HepG2 (cell line): ENCODE results near the gene USP5. TPM values are rescaled to one million over a fixed set of nuclear protein-coding genes. Genes with fewer than 3 reads are reported as not detected.
A peak's percentile ranks its signal among the peaks of the same experiment; 100 is the strongest.

Source experiments
- ASH2L ChIP-seq: fragments of 300-600, 200-600 bp; sonication (generic); IDR thresholded peaks from 2 replicates; pipeline ENCODE4 v1.7.0; 2017; ENCODE audit warnings: low read depth, mild to moderate bottlenecking, moderate library complexity, mixed read lengths, low read length; ENCODE audit not compliant: insufficient read length
- FOXK1 ChIP-seq: sonication (generic); formaldehyde crosslinking; IDR thresholded peaks from 2 replicates; pipeline ENCODE4 v1.4.0; 2020; ENCODE audit warnings: low read depth, missing genetic modification reagents, borderline replicate concordance
- GATAD2A ChIP-seq: IDR thresholded peaks from 2 replicates; pipeline ENCODE4 v1.6.1; 2016
- HNF4A ChIP-seq: sonication (generic); formaldehyde crosslinking; IDR thresholded peaks from 2 replicates; pipeline ENCODE4 v1.4.0; 2020; ENCODE audit warnings: missing genetic modification reagents
- KLF15 ChIP-seq: sonication (generic); formaldehyde crosslinking; IDR thresholded peaks from 2 replicates; pipeline ENCODE4 v1.8.1; 2023; ENCODE audit warnings: borderline replicate concordance, mild to moderate bottlenecking, inconsistent platforms, missing genetic modification reagents, mixed read lengths
- MED13 ChIP-seq: sonication (generic); formaldehyde crosslinking; IDR thresholded peaks from 2 replicates; pipeline ENCODE4 v1.5.0; 2020; ENCODE audit warnings: missing genetic modification reagents
- SNAI1 ChIP-seq: sonication (generic); formaldehyde crosslinking; IDR thresholded peaks from 2 replicates; pipeline ENCODE4 v1.5.0; 2020; ENCODE audit warnings: mild to moderate bottlenecking, missing genetic modification reagents, borderline replicate concordance
- SRF ChIP-seq: IDR thresholded peaks from 2 replicates; pipeline ENCODE4 v1.6.1; 2011; ENCODE audit warnings: mild to moderate bottlenecking, low read depth, low read length, moderate library complexity
- TAF1 ChIP-seq: sonication (generic); formaldehyde crosslinking; IDR thresholded peaks from 2 replicates; pipeline ENCODE4 v1.4.0; 2020; ENCODE audit warnings: missing genetic modification reagents
- ZNF180 ChIP-seq: sonication (generic); formaldehyde crosslinking; IDR thresholded peaks from 2 replicates; pipeline ENCODE4 v1.4.0; 2020; ENCODE audit warnings: low read depth, missing genetic modification reagents, borderline replicate concordance
- ZNF337 ChIP-seq: sonication (generic); formaldehyde crosslinking; IDR thresholded peaks from 2 replicates; pipeline ENCODE4 v1.5.1; 2020; ENCODE audit warnings: missing genetic modification reagents, low read depth, mild to moderate bottlenecking, borderline replicate concordance
- ZNF547 ChIP-seq: sonication (generic); formaldehyde crosslinking; IDR thresholded peaks from 2 replicates; pipeline ENCODE4 v1.5.1; 2020; ENCODE audit warnings: mild to moderate bottlenecking, missing genetic modification reagents
- ZNF678 ChIP-seq: sonication (generic); formaldehyde crosslinking; IDR thresholded peaks from 2 replicates; pipeline ENCODE4 v1.4.0; 2020; ENCODE audit warnings: mild to moderate bottlenecking, missing genetic modification reagents
- ZNF790 ChIP-seq: sonication (generic); formaldehyde crosslinking; IDR thresholded peaks from 2 replicates; pipeline ENCODE4 v1.8.0; 2022; ENCODE audit warnings: missing genetic modification reagents, mild to moderate bottlenecking, borderline replicate concordance
- polyA plus RNA-seq, 8 experiments: library from polyadenylated mRNA; depleted of rRNA in 3 of 8; stranded (reverse) in 7 of 8; unstranded in 1 of 8; fragments of >200 nt; fragmentation: Illumina TruSeq in 4 of 8; extraction: Trizol in 4 of 8; gene quantifications; 2 replicates each; pipeline versions ENCODE4 v1.2.1 to v1.2.3, GENCODE V29; 2011 to 2016; ENCODE audit warnings: low read depth in 4 of 8, missing spikeins in 1 of 8, mixed read lengths in 1 of 8; ENCODE audit not compliant: insufficient read depth in 1 of 8
- total RNA-seq, 5 experiments: library from RNA; depleted of rRNA; stranded (reverse); fragments of >200 nt; fragmentation: Illumina TruSeq; extraction: Trizol; gene quantifications; 2 replicates each; pipeline ENCODE4 v1.2.3, GENCODE V29; 2016; ENCODE audit warnings: low read depth in 1 of 5
- TF ChIP-seq, protein P1 (sequence below): sonication (generic); formaldehyde crosslinking; IDR thresholded peaks from 2 replicates; pipeline ENCODE4 v1.4.0; 2020; ENCODE audit warnings: missing genetic modification reagents
- TF ChIP-seq, protein P2 (sequence below): sonication (generic); formaldehyde crosslinking; IDR thresholded peaks from 2 replicates; pipeline ENCODE4 v1.4.0; 2020; ENCODE audit warnings: missing genetic modification reagents
- TF ChIP-seq, protein P3 (sequence below): sonication (generic); formaldehyde crosslinking; IDR thresholded peaks from 2 replicates; pipeline ENCODE4 v1.4.0; 2020; ENCODE audit warnings: missing genetic modification reagents
- TF ChIP-seq, protein P4 (sequence below): sonication (generic); formaldehyde crosslinking; IDR thresholded peaks from 2 replicates; pipeline ENCODE4 v1.9.0; 2021; ENCODE audit warnings: missing genetic modification reagents, mild to moderate bottlenecking, borderline replicate concordance

Gene USP5
- total and polyA plus RNA-seq, 2 of the 13 experiments (the other 11 are each of a cell fraction or from before 2014, with no cell fraction given): 39.6 to 56.0 TPM

GRCh38 chr12:6904280-6905276 is 52.6 kb downstream of the USP5 start, which contains the start of gene LRRC23 (continued):
- TF ChIP-seq GATAD2A: no peak
- TF ChIP-seq ZNF678 (CRISPR knock-in tag): no peak
- no peak for TF ChIP-seq KLF15
- no peak for TF ChIP-seq SRF
- TF ChIP-seq, protein P1, sequence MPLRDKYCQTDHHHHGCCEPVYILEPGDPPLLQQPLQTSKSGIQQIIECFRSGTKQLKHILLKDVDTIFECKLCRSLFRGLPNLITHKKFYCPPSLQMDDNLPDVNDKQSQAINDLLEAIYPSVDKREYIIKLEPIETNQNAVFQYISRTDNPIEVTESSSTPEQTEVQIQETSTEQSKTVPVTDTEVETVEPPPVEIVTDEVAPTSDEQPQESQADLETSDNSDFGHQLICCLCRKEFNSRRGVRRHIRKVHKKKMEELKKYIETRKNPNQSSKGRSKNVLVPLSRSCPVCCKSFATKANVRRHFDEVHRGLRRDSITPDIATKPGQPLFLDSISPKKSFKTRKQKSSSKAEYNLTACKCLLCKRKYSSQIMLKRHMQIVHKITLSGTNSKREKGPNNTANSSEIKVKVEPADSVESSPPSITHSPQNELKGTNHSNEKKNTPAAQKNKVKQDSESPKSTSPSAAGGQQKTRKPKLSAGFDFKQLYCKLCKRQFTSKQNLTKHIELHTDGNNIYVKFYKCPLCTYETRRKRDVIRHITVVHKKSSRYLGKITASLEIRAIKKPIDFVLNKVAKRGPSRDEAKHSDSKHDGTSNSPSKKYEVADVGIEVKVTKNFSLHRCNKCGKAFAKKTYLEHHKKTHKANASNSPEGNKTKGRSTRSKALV (CRISPR knock-in tag): no peak
- TF ChIP-seq ZNF180 (CRISPR knock-in tag): no peak
- TF ChIP-seq ZNF337 (CRISPR knock-in tag): no peak
- TF ChIP-seq, protein P2, sequence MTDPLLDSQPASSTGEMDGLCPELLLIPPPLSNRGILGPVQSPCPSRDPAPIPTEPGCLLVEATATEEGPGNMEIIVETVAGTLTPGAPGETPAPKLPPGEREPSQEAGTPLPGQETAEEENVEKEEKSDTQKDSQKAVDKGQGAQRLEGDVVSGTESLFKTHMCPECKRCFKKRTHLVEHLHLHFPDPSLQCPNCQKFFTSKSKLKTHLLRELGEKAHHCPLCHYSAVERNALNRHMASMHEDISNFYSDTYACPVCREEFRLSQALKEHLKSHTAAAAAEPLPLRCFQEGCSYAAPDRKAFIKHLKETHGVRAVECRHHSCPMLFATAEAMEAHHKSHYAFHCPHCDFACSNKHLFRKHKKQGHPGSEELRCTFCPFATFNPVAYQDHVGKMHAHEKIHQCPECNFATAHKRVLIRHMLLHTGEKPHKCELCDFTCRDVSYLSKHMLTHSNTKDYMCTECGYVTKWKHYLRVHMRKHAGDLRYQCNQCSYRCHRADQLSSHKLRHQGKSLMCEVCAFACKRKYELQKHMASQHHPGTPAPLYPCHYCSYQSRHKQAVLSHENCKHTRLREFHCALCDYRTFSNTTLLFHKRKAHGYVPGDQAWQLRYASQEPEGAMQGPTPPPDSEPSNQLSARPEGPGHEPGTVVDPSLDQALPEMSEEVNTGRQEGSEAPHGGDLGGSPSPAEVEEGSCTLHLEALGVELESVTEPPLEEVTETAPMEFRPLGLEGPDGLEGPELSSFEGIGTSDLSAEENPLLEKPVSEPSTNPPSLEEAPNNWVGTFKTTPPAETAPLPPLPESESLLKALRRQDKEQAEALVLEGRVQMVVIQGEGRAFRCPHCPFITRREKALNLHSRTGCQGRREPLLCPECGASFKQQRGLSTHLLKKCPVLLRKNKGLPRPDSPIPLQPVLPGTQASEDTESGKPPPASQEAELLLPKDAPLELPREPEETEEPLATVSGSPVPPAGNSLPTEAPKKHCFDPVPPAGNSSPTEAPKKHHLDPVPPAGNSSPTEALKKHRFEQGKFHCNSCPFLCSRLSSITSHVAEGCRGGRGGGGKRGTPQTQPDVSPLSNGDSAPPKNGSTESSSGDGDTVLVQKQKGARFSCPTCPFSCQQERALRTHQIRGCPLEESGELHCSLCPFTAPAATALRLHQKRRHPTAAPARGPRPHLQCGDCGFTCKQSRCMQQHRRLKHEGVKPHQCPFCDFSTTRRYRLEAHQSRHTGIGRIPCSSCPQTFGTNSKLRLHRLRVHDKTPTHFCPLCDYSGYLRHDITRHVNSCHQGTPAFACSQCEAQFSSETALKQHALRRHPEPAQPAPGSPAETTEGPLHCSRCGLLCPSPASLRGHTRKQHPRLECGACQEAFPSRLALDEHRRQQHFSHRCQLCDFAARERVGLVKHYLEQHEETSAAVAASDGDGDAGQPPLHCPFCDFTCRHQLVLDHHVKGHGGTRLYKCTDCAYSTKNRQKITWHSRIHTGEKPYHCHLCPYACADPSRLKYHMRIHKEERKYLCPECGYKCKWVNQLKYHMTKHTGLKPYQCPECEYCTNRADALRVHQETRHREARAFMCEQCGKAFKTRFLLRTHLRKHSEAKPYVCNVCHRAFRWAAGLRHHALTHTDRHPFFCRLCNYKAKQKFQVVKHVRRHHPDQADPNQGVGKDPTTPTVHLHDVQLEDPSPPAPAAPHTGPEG (CRISPR knock-in tag): no peak
- no peak for TF ChIP-seq TAF1
- TF ChIP-seq FOXK1 (CRISPR knock-in tag): no peak
- TF ChIP-seq, protein P3, sequence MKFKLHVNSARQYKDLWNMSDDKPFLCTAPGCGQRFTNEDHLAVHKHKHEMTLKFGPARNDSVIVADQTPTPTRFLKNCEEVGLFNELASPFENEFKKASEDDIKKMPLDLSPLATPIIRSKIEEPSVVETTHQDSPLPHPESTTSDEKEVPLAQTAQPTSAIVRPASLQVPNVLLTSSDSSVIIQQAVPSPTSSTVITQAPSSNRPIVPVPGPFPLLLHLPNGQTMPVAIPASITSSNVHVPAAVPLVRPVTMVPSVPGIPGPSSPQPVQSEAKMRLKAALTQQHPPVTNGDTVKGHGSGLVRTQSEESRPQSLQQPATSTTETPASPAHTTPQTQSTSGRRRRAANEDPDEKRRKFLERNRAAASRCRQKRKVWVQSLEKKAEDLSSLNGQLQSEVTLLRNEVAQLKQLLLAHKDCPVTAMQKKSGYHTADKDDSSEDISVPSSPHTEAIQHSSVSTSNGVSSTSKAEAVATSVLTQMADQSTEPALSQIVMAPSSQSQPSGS (CRISPR knock-in tag): peak; percentile 94
- TF ChIP-seq, protein P4, sequence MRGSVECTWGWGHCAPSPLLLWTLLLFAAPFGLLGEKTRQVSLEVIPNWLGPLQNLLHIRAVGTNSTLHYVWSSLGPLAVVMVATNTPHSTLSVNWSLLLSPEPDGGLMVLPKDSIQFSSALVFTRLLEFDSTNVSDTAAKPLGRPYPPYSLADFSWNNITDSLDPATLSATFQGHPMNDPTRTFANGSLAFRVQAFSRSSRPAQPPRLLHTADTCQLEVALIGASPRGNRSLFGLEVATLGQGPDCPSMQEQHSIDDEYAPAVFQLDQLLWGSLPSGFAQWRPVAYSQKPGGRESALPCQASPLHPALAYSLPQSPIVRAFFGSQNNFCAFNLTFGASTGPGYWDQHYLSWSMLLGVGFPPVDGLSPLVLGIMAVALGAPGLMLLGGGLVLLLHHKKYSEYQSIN (CRISPR knock-in tag): no peak
- no peak for TF ChIP-seq ZNF547 (CRISPR knock-in tag)
- no peak for TF ChIP-seq MED13 (CRISPR knock-in tag)
- TF ChIP-seq SNAI1 (CRISPR knock-in tag): no peak
- no peak for TF ChIP-seq ZNF790 (CRISPR knock-in tag)
- TF ChIP-seq HNF4A (CRISPR knock-in tag): no peak
- TF ChIP-seq ASH2L: peak; percentile 68
